ENCODE measurements around the gene ACOT2.
"Not testable (repeated sequence)": the region's sequence is repeated elsewhere in the genome, so short reads cannot be mapped to it uniquely, and the experiment has no call there.

ACOT2 gene

GRCh38 chr14:73567951-73568885 is 795 bp upstream of the ACOT2 start:
- DNase-seq = no peak

- DNase-seq = not testable (repeated sequence)
These were observed 178 bp upstream of the ACOT2 start for GRCh38 chr14:73568886-73569184.

- DNase-seq = not testable (repeated sequence)
These were observed 1.9 kb downstream of the ACOT2 start for GRCh38 chr14:73570913-73571312.

- DNase-seq = not testable (repeated sequence)
These were observed 4.0 kb downstream of the ACOT2 start for GRCh38 chr14:73573034-73573433.

GRCh38 chr14:73573740-73574139 is 4.7 kb downstream of the ACOT2 start:
- not testable (repeated sequence) for DNase-seq

GRCh38 chr14:73574251-73574650 is 5.2 kb downstream of the ACOT2 start:
- DNase-seq = not testable (repeated sequence)

- DNase-seq = no peak
These were observed 7.4 kb downstream of the ACOT2 start for GRCh38 chr14:73576391-73576790.

- DNase-seq = not testable (repeated sequence)
These were observed 8.2 kb downstream of the ACOT2 start for GRCh38 chr14:73577214-73577613.

- not testable (repeated sequence) for DNase-seq
These were observed 13.3 kb downstream of the ACOT2 start for GRCh38 chr14:73582102-73582979.

GRCh38 chr14:73588695-73589094 is 19.7 kb downstream of the ACOT2 start:
- DNase-seq = no peak

GRCh38 chr14:73589116-73589515 is 20.1 kb downstream of the ACOT2 start:
- DNase-seq = no peak

GRCh38 chr14:73590673-73591004 is 21.6 kb downstream of the ACOT2 start:
- not testable (repeated sequence) for DNase-seq

GRCh38 chr14:73591690-73592449 is 22.9 kb downstream of the ACOT2 start, which contains the start of gene ACOT4:
Gene ACOT4 (plus strand): TSS chr14:73591873. CDS start chr14:73591960, 87 bp downstream.
- DNase-seq = no peak

- no peak for DNase-seq
These were observed 25.5 kb downstream of the ACOT2 start for GRCh38 chr14:73594491-73594890.

- no peak for DNase-seq
These were observed 30.5 kb downstream of the ACOT2 start for GRCh38 chr14:73599499-73599898.

- no peak for DNase-seq
These were observed 34.0 kb downstream of the ACOT2 start for GRCh38 chr14:73602994-73603393.

- DNase-seq = no peak
These were observed 37.3 kb downstream of the ACOT2 start for GRCh38 chr14:73606271-73606670.

GRCh38 chr14:73607241-73607640 is 38.2 kb downstream of the ACOT2 start:
- no peak for DNase-seq

GRCh38 chr14:73610687-73611086 is 41.7 kb downstream of the ACOT2 start:
- no peak for DNase-seq

- DNase-seq = peak; percentile 33
These were observed 43.5 kb downstream of the ACOT2 start, which contains the start of gene ACOT6 for GRCh38 chr14:73612339-73613045. Gene ACOT6 (plus strand): TSS chr14:73612517. CDS start chr14:73612572, 55 bp downstream.

- no peak for DNase-seq
These were observed 44.0 kb downstream of the ACOT2 start for GRCh38 chr14:73613046-73613383.

- no peak for DNase-seq
These were observed 44.5 kb downstream of the ACOT2 start for GRCh38 chr14:73613419-73613963.
